Pons (tissue), 1 donor: ENCODE results near the gene SALL3.
"Not testable (repeated sequence)": the region's sequence is repeated elsewhere in the genome, so short reads cannot be mapped to it uniquely, and the experiment has no call there.

ENCODE experiments used
- DNase-seq: peaks from one replicate; pipeline ENCODE4 v3.0.0-alpha.2; 2016; ENCODE audit warnings: low spot score

SALL3 gene

GRCh38 chr18:78979730-78980278 lies at the start of gene SALL3:
Gene SALL3 (plus strand): TSS chr18:78979818. CDS start chr18:78980275, 457 bp downstream.
- DNase-seq: no peak

DNA sequence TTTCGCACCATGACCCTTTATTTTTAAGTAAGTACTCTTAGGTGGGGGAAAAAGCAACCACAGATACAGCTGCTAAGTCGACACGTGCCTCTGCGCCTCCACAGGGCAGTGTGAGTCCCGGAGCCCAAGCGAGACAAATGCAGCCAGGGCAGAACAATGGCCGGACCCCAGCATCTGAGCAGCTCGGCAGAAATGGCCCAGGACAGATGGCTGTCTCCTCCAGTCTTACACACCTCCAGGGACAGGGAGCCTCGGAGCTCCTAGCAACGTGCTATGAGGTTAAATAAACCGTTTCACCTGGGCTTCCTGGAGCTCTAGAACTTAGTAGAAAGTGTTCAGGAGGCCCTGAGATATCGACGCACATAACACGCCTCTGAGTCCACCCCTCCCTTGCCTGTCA lies 47.3 kb upstream of the SALL3 start:
- no peak for DNase-seq

GRCh38 chr18:78934003-78934402 lies 45.6 kb upstream of the SALL3 start:
- no peak for DNase-seq

DNA sequence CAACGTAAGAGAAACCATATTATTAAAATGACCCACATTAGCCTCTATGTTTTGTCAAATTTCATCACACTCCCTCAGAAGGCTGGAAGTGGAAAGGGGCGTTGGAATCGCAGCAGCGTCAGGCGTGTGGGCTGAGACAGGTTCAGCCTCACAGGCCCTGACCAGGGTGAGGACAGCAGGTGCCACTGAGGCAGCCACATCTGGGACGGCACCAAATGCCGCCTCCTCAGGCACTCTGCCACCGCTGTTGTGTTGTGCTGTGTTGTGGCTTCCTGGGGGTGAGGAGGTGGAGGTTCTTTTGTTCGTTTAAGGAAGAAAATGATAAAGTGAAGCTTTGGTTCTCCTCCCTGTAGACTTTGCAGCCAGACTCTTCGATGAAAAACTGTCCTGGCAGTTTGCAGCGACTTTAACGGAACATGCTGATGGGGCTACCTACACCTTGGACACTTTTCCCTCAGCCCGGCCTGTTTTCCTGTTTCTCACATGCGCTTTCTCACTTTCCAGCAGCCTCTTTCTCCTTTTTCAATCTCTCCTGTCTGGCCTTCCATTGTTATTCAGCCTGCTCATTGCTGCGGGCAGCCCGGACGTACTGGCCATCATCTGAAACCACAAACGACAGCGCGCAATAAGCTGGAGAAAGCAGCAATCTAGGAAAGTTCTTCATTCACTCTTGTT lies 44.9 kb upstream of the SALL3 start:
- DNase-seq: no peak

GRCh38 chr18:78935406-78935805 lies 44.2 kb upstream of the SALL3 start:
- no peak for DNase-seq

GRCh38 chr18:78936251-78937005 lies 43.2 kb upstream of the SALL3 start:
- DNase-seq: no peak

DNA sequence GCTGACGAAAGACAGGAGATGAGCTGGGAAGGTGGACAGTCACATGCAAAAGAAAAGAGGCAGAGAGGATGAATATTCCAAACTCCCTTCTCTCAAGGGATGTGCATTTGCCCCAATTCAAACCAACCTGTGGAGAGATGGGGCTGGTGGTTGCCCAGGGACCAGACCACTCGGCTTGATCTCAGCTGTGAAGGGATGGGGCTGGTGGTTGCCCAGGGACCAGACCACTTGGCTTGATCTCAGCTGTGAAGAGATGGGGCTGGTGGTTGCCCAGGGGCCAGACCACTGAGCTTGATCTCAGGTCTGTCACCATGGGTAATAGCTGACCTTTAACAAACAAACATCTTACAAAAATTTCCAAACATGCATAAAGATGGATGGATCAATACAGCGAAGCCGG lies 42.5 kb upstream of the SALL3 start:
- DNase-seq: no peak

GRCh38 chr18:78939105-78939504 lies 40.5 kb upstream of the SALL3 start:
- DNase-seq: no peak

- no peak for DNase-seq
Observed at GRCh38 chr18:78939734-78940494, 39.7 kb upstream of the SALL3 start.

DNA sequence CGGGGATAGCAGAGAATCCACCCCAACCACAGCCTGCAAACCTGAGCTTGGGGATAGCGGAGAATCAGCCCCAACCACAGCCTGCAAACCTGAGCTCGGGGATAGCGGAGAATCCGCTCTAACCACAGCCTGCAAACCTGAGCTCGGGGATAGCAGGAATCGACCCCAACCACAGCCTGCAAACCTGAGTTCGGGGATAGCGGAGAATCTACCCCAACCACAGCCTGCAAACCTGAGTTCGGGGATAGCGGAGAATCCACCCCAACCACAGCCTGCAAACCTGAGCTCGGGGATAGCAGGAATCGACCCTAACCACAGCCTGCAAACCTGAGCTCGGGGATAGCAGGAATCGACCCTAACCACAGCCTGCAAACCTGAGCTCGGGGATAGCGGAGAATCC lies 37.4 kb upstream of the SALL3 start:
- not testable (repeated sequence) for DNase-seq

DNA sequence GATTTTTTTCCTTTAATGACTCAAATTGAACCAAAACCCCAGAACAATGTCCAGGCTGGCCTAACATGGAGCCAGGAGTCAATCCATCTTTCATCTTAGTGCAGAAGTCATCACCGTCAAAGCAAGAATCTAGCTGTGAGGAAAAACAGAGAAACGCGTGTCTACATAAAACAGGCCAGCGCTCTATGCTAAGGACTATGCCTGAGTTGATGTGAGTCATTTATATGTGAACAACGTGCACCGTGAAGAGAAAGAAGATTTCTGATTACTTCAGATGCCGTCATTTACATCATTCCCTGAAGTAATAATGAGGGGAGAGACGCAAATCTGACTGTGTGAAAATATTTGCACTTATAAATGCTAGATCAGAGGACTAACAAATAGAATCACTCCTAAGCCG lies 34.0 kb upstream of the SALL3 start:
- DNase-seq: no peak

GRCh38 chr18:78947291-78947690 lies 32.3 kb upstream of the SALL3 start:
- no peak for DNase-seq

- DNase-seq: no peak
Observed at GRCh38 chr18:78948221-78948620, 31.4 kb upstream of the SALL3 start.

- no peak for DNase-seq
Observed at GRCh38 chr18:78948707-78949106, 30.9 kb upstream of the SALL3 start.

GRCh38 chr18:78949216-78949615 lies 30.4 kb upstream of the SALL3 start:
- no peak for DNase-seq

- no peak for DNase-seq
Observed at GRCh38 chr18:78950386-78950785, 29.2 kb upstream of the SALL3 start.

GRCh38 chr18:78953566-78953965 lies 26.1 kb upstream of the SALL3 start:
- no peak for DNase-seq

DNA sequence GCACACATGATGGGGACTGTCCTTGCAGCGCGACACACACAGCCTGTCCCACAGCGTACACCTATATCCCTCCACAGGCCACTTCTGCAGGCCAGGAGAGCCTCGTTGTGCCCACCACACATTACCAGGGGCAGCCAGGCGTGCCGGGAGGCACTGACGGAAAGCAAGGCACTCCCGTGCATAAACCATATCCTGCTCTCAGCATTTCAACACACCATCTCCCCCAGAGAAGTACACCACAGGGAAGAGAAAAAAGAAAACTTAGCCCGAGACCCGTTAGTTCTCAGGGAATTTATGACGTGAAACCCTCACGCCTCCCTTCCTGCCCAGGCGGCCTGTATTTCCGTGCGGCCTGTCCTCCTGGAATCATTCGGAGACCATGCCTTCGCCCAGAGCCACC lies 24.6 kb upstream of the SALL3 start:
- DNase-seq: no peak

GRCh38 chr18:78957140-78957539 lies 22.5 kb upstream of the SALL3 start:
- DNase-seq: no peak

GRCh38 chr18:78960709-78961108 lies 18.9 kb upstream of the SALL3 start:
- no peak for DNase-seq

GRCh38 chr18:78962098-78962497 lies 17.5 kb upstream of the SALL3 start:
- DNase-seq: no peak

DNA sequence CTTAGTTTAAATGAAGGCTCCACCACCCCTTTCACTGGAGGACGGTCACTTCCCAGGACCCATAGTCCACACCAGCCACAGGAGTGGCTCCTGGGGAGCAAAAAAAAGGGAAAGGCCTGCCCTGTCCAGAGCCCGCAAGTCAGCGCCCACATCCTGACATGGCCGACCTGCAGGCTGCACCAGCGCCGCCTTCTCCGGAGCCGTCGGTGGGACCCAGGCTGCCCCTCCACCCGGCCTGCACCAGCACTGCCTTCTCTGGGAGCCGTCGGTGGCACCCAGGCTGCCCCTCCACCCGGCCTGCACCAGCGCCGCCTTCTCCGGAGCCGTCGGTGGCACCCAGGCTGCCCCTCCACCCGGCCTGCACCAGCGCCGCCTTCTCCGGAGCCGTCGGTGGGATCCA lies 14.9 kb upstream of the SALL3 start:
- DNase-seq: not testable (repeated sequence)

GRCh38 chr18:78965260-78965659 lies 14.4 kb upstream of the SALL3 start:
- no peak for DNase-seq
